NCI-H2081 (cell line): ENCODE measurements around the gene ANXA10.
"Not testable (repeated sequence)": the region's sequence is repeated elsewhere in the genome, so short reads cannot be mapped to it uniquely, and the experiment has no call there.

ENCODE experiments used
- DNase-seq, 2 experiments: peaks; one replicate each; lab custom pipeline; 2025; lab: John Stamatoyannopoulos, UW

ANXA10 gene

GRCh38 chr4:168119100-168119499 lies 26.8 kb downstream of the ANXA10 start:
- DNase-seq: no peak

DNA sequence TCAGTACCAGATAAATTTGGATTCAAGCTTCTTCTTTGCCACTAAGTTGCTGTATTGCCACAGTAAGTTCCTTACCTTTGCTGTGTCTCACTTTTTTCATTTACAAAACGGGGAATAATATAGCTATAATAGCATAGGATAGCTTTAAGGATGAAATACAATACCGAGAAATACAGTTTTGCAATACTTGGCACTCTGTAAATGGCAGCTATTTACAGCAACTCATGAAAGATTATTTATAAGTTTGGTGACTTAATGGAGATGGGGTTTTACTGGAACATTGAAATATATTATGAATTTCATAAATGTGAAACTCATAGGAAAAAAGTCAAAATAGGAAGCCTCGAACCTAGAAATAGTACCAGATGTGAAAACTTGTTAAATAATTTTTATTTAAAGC lies 27.6 kb downstream of the ANXA10 start:
- no peak for DNase-seq

- DNase-seq: no peak
Measured at GRCh38 chr4:168120811-168121210, 28.5 kb downstream of the ANXA10 start.

DNA sequence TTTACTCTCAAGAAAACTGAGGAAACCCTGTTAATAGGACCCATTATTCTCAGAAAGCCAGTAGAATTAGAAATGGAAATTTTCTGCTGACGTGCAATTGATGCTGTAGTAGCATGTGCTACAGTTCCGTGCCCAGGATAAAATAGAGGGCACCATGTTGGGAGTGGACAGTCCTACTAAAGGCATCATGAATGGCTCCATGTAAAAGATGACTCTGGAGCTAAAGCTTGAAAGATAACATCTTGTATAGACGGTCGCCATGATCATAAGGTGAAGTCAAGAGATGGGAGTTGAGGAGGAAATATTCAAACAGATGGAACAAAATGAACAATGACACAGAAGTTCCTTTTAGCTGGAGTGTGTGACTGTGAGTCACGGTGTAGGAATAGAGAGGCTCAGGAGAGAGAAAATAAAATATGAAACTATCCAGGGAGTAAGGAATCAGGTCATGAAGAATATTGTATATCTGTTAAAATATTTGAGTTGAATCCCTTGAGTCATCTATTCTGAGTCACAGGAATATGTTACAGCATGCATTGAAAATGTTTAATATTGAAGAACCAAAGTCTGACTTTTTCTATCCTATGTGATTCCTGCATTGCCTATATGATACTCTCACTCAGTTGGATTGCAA lies 31.8 kb downstream of the ANXA10 start:
- no peak for DNase-seq

- no peak for DNase-seq
Measured at GRCh38 chr4:168126952-168127351, 34.6 kb downstream of the ANXA10 start.

DNA sequence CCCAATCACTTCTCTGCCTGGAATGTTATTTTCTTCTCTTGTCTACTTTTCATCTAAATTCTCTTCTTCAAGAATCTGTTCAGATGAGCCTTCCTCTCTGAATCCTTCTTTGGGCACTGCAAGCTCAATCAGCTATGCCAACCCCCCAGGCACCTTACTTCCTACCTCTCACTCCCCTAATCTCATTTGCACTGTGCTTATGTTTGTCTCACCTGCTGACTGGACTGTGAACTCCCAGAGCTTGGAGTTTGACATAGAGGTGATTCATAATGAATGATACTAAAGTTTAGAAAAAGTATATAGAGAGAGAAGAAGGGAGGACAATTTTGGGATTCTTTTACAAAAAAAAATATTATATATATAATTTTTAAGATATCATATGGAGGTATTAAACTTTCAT lies 36.3 kb downstream of the ANXA10 start:
- no peak for DNase-seq

GRCh38 chr4:168129046-168129772 lies 36.9 kb downstream of the ANXA10 start:
- DNase-seq: no peak

GRCh38 chr4:168129802-168130201 lies 37.5 kb downstream of the ANXA10 start:
- no peak for DNase-seq

GRCh38 chr4:168131196-168131595 lies 38.9 kb downstream of the ANXA10 start:
- no peak for DNase-seq

- no peak for DNase-seq
Measured at GRCh38 chr4:168134651-168135050, 42.3 kb downstream of the ANXA10 start.

DNA sequence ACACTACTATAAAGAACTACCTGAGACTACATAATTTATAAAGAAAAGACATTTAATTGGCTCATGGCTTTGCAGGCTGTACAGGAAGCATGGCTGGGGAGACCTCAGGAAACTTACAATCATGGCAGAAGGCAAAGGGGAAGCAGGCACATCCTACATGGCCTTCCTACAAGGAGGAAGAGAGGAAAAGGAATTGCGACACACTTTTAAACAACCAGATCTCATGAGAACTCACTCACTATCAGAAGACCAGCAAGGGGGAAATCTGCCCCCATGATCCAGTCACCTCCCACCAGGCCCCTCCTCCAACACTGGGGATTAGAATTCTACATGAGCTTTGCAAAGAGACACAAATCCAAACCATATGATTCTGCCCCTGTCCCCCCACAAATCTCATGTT lies 43.5 kb downstream of the ANXA10 start:
- not testable (repeated sequence) for DNase-seq

DNA sequence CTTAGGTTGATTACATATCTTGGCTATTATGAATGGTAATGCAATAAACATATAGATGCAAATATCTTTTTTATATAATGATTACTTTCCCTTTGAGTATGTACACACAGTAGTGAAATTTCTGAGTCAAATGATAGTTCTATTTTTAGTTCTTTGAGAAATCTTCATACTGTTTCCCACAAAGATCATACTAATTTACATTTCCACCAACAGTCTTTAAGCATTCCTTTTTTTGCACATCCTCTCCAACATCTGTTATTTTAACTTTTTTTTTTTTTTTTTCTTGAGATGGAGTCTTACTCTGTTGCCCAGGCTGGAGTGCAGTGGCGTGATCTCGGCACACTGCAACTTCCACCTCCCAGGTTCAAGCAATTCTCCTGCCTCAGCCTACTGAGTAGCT lies 45.4 kb downstream of the ANXA10 start:
- not testable (repeated sequence) for DNase-seq

- DNase-seq: no peak
Measured at GRCh38 chr4:168138143-168138542, 45.8 kb downstream of the ANXA10 start.

DNA sequence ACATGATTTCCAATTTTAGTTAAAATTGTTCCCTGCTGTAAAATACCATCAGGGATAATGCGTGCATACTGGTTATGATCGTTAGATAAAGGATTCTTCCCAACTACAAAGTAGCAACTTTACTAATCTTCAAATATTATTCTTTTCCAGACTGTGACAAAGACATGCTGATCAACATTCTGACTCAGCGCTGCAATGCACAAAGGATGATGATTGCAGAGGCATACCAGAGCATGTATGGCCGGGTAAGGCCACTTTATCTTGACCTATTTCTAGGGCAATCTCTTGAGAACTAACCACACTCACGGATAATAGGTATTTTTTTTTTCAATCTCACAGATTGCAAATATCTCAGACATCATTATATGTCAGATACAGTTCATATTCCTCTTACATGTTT lies 47.0 kb downstream of the ANXA10 start:
- no peak for DNase-seq

- no peak for DNase-seq
Measured at GRCh38 chr4:168141733-168142132, 49.4 kb downstream of the ANXA10 start.

- no peak for DNase-seq
Measured at GRCh38 chr4:168143601-168144000, 51.3 kb downstream of the ANXA10 start.

GRCh38 chr4:168150420-168151050 lies 58.2 kb downstream of the ANXA10 start:
- no peak for DNase-seq

DNA sequence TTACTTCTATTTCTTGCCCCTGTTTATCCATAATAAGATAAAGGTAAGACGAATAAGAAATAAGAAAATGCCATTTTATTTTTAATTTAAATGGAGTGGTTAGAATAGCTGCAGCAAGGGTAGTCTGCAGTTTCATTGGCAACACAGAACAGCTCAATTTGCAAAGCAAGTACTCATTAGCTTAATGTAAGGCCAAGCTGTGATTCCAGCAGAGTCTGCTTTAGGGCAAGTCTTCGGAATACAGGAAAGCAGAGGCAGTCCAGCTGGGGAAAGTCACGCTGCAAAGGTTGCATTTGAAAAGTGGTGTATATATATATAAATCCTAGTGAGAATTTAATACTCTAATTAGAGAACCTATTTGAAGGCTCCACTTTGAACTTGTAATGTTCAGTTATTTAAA lies 59.0 kb downstream of the ANXA10 start:
- DNase-seq: peak in 1 of 2 experiments; percentile 2

DNA sequence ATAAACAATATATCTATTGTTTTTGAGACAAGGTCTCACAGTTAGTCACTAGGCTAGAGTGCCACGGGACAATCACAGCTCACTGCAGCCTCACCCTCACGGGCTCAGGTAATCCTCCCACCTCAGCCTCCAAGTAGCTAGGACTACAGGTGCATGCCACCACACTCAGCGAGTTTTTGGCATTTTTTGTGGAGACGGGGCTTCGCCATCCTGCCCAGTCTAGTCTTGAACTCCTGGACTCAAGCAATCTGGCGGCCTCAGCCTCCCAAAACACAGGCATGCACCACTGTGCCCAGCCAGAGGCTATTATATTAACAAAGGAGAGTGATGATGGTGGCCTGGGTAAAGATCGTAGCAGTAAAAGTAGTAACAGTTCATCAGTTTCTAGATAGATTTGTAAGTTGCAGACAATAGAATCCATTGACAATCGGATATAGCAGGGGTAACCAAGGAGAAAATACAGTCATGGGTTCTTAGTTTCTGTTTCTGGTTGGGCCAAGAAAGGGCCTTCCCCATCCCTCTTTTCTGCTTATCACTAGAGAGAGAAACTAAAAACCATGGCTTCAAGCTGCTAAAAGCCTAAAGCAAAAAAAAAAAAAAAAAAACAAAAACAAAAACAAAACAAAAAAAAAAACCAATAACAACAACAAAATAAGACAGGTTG lies 60.6 kb downstream of the ANXA10 start:
- DNase-seq: no peak

DNA sequence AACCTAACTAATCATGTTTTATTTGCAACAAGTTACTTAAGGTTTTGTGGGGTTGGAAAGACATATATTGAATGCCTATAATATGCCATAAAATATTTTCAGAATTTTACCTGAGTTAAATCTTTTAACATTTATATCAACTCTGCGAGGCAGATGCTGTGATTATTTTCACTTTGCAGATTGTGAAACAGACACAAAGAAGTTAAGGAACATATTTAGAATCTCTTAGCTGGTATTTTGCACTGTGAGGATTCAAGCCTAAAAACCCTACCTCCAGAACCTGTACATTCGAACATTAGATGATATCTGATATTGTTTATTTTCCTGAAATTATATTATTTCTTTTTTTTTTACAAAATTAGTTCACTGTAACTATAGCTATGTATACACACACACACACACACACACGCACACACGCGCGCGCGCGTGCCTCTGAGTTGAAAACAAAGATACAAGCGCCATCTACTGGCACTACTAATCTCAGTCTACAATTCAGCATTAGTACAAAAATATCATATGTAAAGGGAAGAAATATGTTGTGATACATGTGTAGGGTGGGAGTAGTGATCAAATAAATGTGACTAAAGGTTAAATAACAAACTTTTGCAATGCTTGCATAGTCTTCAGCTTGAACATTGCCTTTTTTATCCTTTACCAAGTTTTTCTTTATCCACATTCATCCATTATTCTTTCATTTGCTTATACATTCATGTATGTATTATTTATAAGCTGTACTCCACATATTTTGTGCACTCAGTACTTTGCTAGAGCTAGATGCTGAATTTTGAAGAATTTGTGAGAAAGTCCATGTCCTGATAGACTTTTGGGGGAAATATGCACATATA lies 61.5 kb downstream of the ANXA10 start:
- peak; percentile 53 to 71 for DNase-seq

GRCh38 chr4:168154546-168155277 lies 62.4 kb downstream of the ANXA10 start:
- no peak for DNase-seq
